ENCODE measurements around the gene CEP57L1.

DNA sequence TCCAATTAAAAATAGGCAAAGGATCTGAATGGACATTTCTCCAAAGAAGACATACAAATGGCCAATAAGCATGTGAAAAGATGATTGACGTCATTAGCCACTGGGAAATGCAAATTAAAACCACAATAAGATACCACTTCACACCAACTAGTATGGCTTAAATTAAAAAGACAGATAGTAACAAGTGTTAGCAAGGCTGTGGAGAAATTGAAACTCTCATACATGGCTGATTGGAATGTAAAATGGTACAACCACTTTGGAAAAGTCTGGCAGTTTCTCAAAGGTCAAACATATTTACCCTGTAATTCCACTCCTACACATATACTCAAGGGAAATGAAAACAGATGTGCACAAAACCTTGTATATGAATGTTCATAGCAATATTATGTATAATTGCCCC lies 83.6 kb downstream of the CEP57L1 start:
- TF ChIP-seq EZH2 (IDR thresholded peaks at IDR 0.05; ENCODE audit: insufficient read depth, poor library complexity, severe bottlenecking): no peak
- no peak for TF ChIP-seq EZH2phosphoT487 (IDR thresholded peaks at IDR 0.05; ENCODE audit: insufficient read depth, low read depth)
